ENCODE measurements around the gene GUCY1A2. TPM values are rescaled to one million over a fixed set of nuclear protein-coding genes. Genes with fewer than 3 reads are reported as not detected.
A peak's percentile ranks its signal among the peaks of the same experiment; 100 is the strongest.
"Not testable (repeated sequence)": the region's sequence is repeated elsewhere in the genome, so short reads cannot be mapped to it uniquely, and the experiment has no call there.

GUCY1A2 gene
- total and polyA plus RNA-seq, 11 donors: 0.93 to 14.1 (median 10.1) TPM

DNA sequence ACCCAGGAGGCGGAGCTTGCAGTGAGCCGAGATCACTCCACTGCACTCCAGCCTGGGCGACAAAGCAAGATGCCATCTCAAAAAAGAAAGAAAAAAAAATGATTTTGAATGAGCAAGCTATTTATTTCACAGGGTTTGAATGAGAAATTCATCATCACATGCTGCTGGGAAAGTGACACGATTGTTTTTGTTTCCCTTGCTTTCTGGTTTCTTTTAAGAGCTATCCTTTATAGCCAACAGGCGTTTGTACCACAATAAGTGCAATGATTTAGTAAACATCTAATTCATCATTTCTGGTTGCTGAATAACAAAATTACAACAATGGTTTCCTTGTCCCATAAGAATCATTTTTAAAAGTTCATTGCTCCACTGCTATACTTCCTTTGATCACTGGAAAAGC lies 129.9 kb downstream of the GUCY1A2 start:
- no peak overlapping the region for H3K27ac ChIP-seq
- no peak overlapping the region for H3K4me3 ChIP-seq
- WGBS, 4 donors: 85 to 89% (median 87%) methylated on average over 5 of the region's 5 CpGs
- H3K27me3 ChIP-seq: no peaks in the 10 kb centered on the region
- ATAC-seq (no peak), DNase-seq (no peak)
- H3K4me1 ChIP-seq: no peaks in the 10 kb centered on the region
- no peak for TF ChIP-seq POLR2A (IDR thresholded peaks at IDR 0.05)
- TF ChIP-seq, protein P1, sequence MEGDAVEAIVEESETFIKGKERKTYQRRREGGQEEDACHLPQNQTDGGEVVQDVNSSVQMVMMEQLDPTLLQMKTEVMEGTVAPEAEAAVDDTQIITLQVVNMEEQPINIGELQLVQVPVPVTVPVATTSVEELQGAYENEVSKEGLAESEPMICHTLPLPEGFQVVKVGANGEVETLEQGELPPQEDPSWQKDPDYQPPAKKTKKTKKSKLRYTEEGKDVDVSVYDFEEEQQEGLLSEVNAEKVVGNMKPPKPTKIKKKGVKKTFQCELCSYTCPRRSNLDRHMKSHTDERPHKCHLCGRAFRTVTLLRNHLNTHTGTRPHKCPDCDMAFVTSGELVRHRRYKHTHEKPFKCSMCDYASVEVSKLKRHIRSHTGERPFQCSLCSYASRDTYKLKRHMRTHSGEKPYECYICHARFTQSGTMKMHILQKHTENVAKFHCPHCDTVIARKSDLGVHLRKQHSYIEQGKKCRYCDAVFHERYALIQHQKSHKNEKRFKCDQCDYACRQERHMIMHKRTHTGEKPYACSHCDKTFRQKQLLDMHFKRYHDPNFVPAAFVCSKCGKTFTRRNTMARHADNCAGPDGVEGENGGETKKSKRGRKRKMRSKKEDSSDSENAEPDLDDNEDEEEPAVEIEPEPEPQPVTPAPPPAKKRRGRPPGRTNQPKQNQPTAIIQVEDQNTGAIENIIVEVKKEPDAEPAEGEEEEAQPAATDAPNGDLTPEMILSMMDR (IDR thresholded peaks at IDR 0.05): no peak
- peaks cover 0 to 7% (median 0%) of the 10 kb centered on the region in 12 donors for H3K9me3 ChIP-seq
- no peaks in the 10 kb centered on the region for H3K36me3 ChIP-seq
- intact Hi-C loops (cut with DNase I): no loop called here

DNA sequence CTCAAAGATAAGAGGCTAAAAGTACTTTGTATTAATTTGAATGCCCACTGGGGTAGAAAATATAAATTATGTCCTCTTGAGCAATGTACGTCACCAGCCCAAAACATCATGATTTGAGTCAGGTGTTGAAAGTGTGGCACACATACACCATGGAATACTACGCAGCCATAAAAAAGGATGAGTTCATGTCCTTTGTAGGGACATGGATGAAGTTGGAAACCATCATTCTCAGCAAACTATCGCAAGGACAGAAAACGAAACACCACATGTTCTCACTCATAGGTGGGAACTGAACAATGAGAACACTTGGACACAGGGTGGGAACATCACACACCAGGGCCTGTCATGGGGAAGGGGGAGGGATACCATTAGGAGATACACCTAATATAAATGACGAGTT lies 134.6 kb downstream of the GUCY1A2 start:
- H3K9me3 ChIP-seq; intact Hi-C loops (cut with DNase I); DNase-seq; H3K36me3 ChIP-seq; H3K27me3 ChIP-seq; H3K27ac ChIP-seq; H3K4me3 ChIP-seq; ATAC-seq; H3K4me1 ChIP-seq: not testable (repeated sequence)
- WGBS, 4 donors: 80 to 91% (median 86%) methylated on average over 5 of the region's 5 CpGs

DNA sequence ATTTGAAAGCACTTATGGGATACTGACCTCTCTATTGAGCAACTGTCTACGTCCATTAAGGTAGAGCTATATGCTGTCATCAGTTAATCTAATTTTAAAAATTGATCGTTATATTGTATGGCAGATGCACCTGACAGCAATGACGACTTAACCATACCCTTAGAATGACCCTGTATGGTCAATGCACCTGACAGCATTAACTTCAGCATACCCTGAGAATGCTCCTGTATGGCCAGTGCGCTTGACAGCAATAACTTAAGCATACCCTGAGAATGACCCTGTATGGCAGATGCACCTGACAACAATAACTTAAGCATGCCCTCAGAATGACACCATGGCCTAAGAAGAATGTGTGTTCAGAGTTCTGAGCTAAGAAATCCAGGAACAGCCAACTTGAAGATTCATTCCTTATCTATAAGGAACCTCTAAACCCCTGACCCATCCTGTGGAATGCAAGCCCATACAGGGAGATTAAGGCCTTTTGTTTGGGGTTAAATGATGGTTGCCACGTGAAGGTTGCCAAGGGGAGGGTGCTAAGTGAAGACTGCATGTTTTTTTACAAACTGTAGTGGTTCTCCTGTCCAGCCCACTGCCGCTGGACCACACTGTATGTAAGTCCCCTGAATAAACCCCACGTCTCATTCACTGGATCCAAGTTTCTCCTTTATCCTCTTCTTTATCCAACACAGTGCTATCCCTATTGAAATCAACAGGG lies 138.3 kb downstream of the GUCY1A2 start:
- Histone ChIP-seq H3K27ac (no peak overlapping the region), H3K27me3 (no peaks in the 10 kb centered on the region), H3K9me3 (peaks cover 0 to 9% (median 0%) of the 10 kb centered on the region in 12 donors), H3K36me3 (no peaks in the 10 kb centered on the region), H3K4me1 (peaks cover 0 to 4% (median 0%) of the 10 kb centered on the region in 12 donors), H3K4me3 (no peak overlapping the region)
- intact Hi-C loops (cut with DNase I): no loop called here
- WGBS, 4 donors: 79 to 84% (median 82%) methylated on average over 7 of the region's 7 CpGs
- ATAC-seq (no peak), DNase-seq (no peak)
- TF ChIP-seq POLR2A (IDR thresholded peaks at IDR 0.05): no peak
- TF ChIP-seq, protein P1 (IDR thresholded peaks at IDR 0.05): no peak

DNA sequence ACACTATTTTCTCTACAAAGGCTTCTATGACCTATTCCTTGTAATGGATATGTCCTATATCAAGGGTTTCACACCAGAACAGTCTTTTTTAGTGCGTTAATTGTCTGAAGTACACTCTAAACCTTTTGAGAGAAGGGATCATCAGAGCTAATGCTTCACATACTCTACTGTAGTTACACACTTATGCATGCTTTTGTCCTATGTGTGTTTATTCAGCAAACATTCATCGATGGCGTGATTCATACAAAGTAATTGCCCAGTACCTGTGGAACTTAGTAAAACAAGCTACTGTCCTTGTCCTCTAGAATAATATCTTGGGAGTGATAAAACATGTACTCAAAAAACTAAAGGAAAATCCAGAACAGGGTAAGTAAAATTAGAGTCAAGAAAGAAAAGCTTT lies 139.2 kb downstream of the GUCY1A2 start:
- ATAC-seq (no peak), DNase-seq (no peak)
- Histone ChIP-seq H3K36me3 (no peaks in the 10 kb centered on the region), H3K9me3 (peaks cover 0 to 9% (median 0%) of the 10 kb centered on the region in 12 donors), H3K4me1 (peaks cover 0 to 4% (median 0%) of the 10 kb centered on the region in 12 donors), H3K27ac (no peak overlapping the region), H3K27me3 (no peaks in the 10 kb centered on the region), H3K4me3 (no peak overlapping the region)
- WGBS, 4 donors: 91 to 96% (median 95%) methylated on average over 3 of the region's 3 CpGs
- intact Hi-C loops (cut with DNase I): no loop called here
- TF ChIP-seq, protein P1 (IDR thresholded peaks at IDR 0.05): no peak
- no peak for TF ChIP-seq POLR2A (IDR thresholded peaks at IDR 0.05)

DNA sequence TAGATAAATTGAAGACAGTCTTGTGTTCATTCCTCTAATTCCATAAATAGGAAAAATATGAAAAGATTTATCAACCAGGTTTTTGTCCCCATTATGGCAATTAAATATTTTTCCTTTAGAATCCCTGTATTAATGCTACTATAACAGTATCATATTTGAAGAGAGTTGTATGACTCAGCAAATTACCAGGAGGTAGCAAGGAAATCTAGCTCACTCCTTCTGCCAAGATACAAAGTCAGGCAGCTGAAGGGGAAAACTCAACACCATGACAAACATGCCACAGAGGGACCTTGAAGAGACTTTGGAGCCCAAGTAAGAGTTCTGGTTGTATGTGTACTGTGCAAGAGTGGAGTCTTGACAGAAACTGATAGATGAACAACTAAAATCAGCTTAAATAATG lies 143.3 kb downstream of the GUCY1A2 start:
- Histone ChIP-seq H3K9me3 (peaks cover 0 to 5% (median 0%) of the 10 kb centered on the region in 12 donors), H3K4me3 (no peak overlapping the region), H3K27me3 (no peaks in the 10 kb centered on the region), H3K27ac (no peak overlapping the region), H3K4me1 (peaks cover 0 to 4% (median 0%) of the 10 kb centered on the region in 12 donors), H3K36me3 (no peaks in the 10 kb centered on the region)
- no peak for TF ChIP-seq POLR2A (IDR thresholded peaks at IDR 0.05)
- TF ChIP-seq, protein P1 (IDR thresholded peaks at IDR 0.05): no peak
- intact Hi-C loops (cut with DNase I): no loop called here
- peak in 1 of 4 donors; percentile 18 for ATAC-seq
- DNase-seq: no peak
